ENCODE results near the gene ZC3H7B.
A peak's percentile ranks its signal among the peaks of the same experiment; 100 is the strongest.
"Not testable (repeated sequence)": the region's sequence is repeated elsewhere in the genome, so short reads cannot be mapped to it uniquely, and the experiment has no call there.

The ZC3H7B gene

DNA sequence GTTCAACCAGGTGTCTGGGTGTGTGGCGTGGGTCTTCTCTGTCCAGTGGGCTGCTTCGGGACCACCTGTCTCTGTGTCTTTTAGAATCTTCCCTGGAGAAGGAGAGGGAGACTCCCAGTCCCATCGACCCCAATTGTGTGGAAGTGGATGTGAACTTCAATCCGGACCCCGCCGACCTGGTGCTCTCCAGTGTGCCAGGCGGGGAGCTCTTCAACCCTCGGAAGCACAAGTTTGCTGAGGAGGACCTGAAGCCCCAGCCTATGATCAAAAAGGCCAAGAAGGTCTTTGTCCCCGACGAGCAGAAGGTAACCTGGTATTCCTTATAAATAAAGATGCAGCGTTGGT lies 92.7 kb downstream of the ZC3H7B start:
- DNase-seq, result no peak

DNA sequence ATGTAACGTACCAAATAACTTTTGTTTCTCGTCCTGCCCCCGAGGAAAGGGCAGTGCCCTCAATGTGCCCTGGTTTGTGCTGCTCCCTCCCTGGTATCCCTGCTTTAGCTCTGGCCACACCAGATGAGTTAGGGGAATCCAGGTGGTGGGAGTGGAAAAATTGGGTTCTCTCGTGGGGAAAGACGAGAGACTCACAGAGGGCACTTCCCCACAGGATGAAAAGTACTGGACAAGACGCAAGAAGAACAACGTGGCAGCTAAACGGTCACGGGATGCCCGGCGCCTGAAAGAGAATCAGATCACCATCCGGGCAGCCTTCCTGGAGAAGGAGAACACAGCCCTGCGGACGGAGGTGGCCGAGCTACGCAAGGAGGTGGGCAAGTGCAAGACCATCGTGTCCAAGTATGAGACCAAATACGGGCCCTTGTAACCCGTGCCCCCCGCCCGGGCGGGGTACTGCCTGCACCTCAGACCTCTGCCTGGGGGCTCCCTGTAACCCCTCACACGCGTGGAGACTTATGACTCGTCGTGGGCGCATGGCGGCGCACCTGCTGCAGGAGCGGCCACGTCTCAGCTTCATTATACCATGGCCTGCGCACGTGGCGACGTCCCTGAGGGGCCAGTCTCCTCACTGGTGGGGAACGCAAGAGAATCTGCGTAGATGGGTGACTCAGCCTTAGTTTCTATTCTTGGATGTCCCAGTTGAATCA lies 94.4 kb downstream of the ZC3H7B start:
- no peak for DNase-seq

DNA sequence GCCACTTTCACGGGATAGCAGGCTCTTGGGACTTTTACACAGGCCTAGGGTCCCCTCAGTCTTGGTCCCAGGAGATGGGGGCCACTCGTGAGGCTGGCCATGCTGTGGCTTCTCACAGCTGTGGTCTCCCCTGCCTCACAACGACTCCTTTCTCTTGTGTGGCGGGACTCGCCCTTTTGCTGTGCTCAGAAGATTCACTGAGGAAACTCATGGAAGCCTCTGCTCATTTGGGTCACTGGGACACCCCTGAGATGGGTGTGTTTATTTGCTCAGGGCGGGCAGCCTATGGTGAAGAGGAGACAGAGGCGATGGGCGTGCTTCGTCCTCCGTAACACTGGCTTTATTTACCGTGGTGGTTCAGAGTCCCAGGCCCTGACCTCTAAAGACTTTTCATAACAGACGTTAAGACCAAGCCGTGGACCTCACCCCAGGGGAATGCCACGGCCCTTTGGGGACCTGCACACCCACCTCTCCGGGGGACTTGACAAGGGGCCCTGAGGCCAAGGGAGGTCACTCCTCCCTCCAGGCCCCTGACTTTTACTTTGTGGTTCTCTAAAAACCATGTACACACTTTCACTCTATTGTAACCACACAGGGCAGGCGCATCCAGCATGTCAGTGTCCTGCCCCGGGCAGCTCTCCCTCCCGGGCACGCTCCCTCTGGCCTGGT lies 96.0 kb downstream of the ZC3H7B start:
- DNase-seq, result no peak

DNA sequence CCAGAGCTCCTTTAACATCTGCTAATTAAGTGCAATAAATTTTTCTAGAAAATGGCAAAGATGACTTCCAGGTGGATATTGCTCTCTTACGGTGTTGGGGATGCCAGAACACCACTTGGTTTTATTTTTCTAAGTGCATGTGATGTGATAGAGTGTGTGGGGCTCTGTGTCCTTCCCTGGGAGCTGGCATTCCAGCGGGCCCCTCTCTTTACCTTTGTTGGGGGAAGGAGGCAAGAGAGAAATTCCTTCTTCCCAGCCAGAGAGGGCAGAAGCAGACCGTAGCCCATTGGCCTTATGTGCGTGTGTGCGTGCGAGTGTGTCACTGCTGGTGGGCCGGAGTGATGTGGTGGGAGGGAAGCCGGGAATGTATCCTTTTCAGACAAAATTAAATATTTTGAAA lies 97.6 kb downstream of the ZC3H7B start:
- no peak for DNase-seq

DNA sequence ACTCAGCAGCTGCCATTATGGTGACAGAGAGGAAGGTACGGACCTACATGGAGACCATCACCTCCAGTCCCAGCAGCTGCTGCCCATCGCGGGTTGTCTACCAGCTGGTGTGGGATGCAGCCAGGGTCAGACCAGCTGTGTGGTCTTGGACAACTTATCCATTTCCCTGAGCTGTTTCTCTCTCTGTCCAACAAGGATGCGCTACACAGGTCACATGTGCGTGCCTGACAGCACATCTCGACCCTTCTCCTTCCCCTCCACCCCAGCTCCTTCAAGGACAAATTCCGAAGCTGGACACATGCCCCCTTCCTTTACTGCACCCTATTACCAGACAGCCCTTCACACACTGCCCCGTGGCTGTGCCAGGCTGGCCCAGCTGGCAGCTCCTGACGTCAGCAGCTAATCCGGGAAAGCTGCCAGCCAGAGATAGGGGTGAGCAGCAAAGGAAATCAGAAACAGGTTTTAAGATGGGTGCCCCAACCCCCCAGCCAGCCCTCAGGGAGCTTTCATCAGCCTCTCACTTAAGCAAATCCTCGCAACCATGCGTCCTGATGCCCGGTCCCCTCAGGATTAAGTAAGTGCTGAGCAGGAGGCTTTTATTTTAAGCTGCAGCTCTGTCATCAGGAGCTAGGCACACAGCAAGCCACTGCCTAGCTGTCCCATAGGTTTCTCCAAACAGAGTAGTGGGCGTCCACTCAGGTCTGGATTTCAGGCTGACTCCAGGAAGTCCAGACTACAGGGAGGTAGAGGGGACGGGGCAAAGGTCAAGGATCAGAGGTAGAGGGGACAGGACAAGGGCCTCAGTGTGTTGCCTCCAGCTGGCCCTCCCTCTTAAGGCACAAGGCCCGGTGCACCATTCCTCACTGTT lies 100.7 kb downstream of the ZC3H7B start:
- peak; percentile 55 for DNase-seq

DNA sequence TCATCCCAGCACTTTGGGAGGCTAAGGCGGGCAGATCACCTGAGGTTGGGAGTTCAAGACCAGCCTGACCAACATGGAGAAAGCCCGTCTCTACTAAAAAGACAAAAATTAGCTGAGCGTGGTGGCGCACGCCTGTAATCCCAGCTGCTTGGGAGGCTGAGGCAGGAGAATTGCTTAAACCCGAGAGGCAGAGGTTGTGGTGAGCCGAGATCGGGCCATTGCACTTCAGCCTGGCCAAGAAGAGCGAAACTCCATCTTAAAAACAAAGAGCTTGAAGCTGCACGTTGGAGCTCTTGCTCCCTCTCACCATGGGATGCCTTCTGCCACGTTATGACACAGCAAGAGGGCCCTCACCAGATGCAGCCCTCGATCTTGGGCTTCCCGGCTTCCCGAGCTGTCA lies 101.5 kb downstream of the ZC3H7B start:
- not testable (repeated sequence) for DNase-seq

DNA sequence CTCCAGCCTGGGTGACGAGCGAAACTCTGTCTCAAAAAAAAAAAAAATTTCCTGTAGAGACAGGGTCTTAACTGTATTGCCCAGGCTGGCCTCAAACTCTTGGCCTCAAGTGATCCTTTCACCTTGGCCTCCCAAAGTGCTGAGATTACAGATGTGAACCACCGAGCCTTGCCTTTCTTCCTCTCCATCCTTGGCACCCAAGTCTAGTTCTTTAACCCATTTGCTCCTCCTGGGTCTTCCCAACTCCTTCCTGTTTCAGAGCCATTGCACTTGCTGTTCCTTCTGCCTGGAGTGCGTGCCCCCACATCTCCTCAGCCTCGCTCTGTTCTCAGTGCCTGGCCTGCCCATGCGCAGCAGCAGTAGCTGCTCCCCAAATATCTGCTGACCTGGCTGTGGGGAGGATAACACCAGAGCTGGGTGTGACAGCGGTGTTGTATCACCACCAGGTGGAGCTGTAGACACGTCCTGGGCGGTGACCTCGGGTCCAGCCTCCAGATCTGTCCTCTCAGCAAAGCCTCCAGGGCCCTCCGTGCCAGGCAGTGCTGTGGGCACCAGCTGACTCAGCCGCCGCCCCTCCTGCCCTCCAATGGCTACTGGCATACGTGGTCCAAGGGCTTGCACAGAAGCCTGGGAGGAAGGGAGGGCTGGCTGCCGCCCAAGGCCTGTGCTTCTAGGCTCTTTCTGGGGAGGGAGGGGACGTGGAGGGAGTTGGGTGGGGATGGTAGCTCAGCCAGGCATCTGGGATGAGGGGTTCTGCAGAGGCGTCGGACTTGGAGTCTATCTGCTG lies 102.4 kb downstream of the ZC3H7B start:
- peak; percentile 75 for DNase-seq

DNA sequence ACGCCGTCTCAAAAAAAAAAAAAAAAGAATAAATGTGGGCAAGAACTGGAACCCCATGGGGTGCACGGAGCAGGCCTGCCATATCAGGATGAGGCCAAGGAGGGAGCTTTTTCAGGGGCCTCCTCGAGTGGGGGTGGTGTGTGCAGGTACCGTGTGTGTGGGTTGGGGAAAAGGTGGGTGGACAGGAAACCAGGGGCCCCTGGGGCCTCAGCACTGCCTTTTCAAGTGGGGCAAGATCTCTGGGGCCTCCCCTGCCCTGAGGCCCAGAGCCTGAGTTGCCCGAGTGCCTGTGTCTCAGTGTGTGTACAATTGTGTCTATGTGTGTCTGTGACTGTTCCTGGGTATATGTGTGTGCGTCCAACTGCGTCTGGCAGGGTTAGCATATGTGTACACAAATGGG lies 104.3 kb downstream of the ZC3H7B start:
- no peak for DNase-seq

DNA sequence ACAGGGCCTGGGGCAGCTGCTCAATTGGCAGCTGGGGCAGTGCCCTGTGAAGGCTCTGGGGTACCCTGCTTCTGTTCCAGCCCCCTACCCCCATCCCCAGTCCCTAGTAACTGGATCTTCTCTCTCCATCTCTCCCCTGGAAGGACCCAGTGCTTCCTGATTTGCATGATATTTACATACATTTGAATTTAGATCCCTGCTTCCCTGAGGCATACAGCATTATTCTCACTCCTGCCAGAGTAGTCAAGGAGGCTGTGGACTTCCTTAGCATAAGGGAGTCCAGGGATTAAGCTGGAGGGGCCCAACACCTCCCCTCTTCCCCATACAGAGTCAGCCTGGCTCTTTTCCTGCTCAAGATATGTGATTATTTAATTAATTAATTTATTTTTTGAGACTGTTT lies 105.1 kb downstream of the ZC3H7B start:
- no peak for DNase-seq

DNA sequence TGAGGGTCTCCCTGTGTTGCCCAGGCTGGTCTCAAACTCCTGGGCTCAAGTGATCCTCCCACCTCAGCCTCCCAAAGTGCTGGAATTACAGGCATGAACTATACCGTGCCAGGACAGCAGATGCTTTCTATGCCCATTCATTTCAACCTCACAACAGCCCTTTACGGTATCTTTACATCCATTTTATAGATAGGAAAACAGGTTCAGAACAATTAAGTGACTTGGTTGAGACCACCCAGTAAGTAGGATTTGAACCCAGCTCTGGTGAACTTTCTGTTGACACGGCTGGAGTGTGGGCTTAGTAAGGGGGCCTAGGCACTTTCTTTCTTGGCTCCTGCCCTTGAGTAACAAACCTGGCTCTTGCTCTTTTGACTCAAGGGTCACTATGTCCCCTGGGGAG lies 106.1 kb downstream of the ZC3H7B start:
- no peak for DNase-seq

DNA sequence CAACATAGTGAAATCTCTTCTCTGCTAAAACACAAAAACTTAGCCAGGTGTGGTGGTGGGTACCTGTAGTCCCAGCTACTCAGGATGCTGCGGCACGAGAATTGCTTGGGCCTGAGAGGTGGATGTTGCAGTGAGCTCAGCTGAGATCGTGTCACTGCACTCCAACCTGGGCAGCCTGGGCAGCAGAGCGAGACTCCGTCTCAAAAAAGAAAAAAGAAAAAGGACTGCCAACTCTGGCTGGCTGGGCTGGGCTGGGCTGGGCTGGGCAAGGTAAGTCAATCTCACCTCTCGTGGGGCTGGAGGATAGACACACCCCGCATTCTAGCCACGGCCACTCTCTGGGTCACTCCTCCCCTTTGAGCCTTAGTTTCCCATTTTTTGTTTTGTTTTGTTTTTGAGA lies 107.3 kb downstream of the ZC3H7B start:
- no peak for DNase-seq

All from NCI-H446 treated with DMSO at 0.1 percent for 48 hours (cell line).